ENCODE results near the gene SIDT2.

DNA sequence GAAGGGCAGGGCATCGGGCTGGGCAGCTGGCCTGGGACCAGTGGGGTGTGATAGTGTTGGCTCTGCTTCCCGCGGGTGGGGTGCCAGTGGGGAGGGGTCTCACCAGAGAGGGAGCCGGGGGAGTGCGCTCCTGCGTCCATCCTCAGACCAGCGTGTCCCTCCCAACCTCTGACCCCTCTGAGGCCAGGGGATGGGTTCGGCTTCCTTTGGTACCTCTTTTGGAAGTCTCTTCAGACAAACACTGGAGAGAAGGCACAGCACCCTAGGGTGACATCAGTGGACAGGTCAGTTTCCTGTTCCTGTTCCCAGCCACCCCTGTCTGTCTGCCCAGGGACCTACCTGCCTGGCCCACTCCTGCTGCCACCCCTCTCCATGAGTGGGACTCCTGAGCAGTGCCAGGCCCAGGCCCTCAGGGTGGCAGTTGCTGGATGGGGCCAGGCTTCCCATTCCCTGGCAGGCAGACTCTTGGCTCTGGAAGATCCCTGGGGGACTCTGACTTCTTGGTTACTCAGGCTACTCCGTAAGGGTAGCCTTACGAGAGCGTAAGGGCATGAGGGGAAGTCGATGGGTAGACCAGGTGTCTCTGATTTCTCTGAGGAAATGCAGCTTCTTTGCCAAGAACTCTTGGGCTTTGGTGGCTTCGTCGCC is 23.2 kb downstream of the SIDT2 start:
- TF ChIP-seq, protein P1, sequence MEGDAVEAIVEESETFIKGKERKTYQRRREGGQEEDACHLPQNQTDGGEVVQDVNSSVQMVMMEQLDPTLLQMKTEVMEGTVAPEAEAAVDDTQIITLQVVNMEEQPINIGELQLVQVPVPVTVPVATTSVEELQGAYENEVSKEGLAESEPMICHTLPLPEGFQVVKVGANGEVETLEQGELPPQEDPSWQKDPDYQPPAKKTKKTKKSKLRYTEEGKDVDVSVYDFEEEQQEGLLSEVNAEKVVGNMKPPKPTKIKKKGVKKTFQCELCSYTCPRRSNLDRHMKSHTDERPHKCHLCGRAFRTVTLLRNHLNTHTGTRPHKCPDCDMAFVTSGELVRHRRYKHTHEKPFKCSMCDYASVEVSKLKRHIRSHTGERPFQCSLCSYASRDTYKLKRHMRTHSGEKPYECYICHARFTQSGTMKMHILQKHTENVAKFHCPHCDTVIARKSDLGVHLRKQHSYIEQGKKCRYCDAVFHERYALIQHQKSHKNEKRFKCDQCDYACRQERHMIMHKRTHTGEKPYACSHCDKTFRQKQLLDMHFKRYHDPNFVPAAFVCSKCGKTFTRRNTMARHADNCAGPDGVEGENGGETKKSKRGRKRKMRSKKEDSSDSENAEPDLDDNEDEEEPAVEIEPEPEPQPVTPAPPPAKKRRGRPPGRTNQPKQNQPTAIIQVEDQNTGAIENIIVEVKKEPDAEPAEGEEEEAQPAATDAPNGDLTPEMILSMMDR (IDR thresholded peaks at IDR 0.05), result no peak
- TF ChIP-seq POLR2A (IDR thresholded peaks at IDR 0.05) (no peak), EP300 (IDR thresholded peaks at IDR 0.05) (no peak)

Measured in tibial nerve (tissue), 4 donors.